GM10847 (cell line): Measurements from ENCODE around the gene THAP9.

Experiments used
- POLR2A ChIP-seq: IDR thresholded peaks from 2 replicates; pipeline ENCODE4 v1.6.1; 2011; ENCODE audit not compliant: insufficient read length; ENCODE audit errors: extremely low read depth

THAP9 gene

GRCh38 chr4:82919386-82919785 lies 18.9 kb downstream of the THAP9 start:
- no peak for TF ChIP-seq POLR2A

- TF ChIP-seq POLR2A, result no peak
These were observed 21.3 kb downstream of the THAP9 start for GRCh38 chr4:82921795-82922194.

- no peak for TF ChIP-seq POLR2A
These were observed 30.6 kb downstream of the THAP9 start for GRCh38 chr4:82930848-82931755.

GRCh38 chr4:82934441-82934840 lies 33.9 kb downstream of the THAP9 start:
- TF ChIP-seq POLR2A, result no peak

- no peak for TF ChIP-seq POLR2A
These were observed 38.9 kb downstream of the THAP9 start for GRCh38 chr4:82939414-82939813.

GRCh38 chr4:82947498-82947897 lies 47.0 kb downstream of the THAP9 start:
- TF ChIP-seq POLR2A, result no peak

GRCh38 chr4:82948647-82949204 lies 48.2 kb downstream of the THAP9 start:
- no peak for TF ChIP-seq POLR2A

GRCh38 chr4:82951196-82951595 lies 50.7 kb downstream of the THAP9 start:
- no peak for TF ChIP-seq POLR2A

- TF ChIP-seq POLR2A, result no peak
These were observed 53.7 kb downstream of the THAP9 start for GRCh38 chr4:82954212-82954611.

GRCh38 chr4:82957045-82957444 lies 56.5 kb downstream of the THAP9 start:
- TF ChIP-seq POLR2A, result no peak

GRCh38 chr4:82965763-82966162 lies 65.2 kb downstream of the THAP9 start:
- TF ChIP-seq POLR2A, result no peak

GRCh38 chr4:82968972-82969371 lies 68.4 kb downstream of the THAP9 start:
- TF ChIP-seq POLR2A, result no peak

GRCh38 chr4:82969414-82969813 lies 68.9 kb downstream of the THAP9 start:
- TF ChIP-seq POLR2A, result no peak
